Adrenal gland (tissue), 12 donors: ENCODE results near the gene MAP2K7. TPM values are rescaled to one million over a fixed set of nuclear protein-coding genes. Genes with fewer than 3 reads are reported as not detected.
A peak's percentile ranks its signal among the peaks of the same experiment; 100 is the strongest.

Source experiments
- DNase-seq, 7 donors: peaks; one replicate each; pipeline ENCODE4 v3.0.0-alpha.2; 2019 to 2020
- H3K27ac ChIP-seq, 5 donors: fragments of 200-600 bp; sonication (generic) in 4 of 5; 1 replicate in 3 of 5; 2 replicates in 2 of 5; pipeline versions ENCODE4 v1.5.1 to v1.8.0; 2016 to 2020; ENCODE audit warnings: mild to moderate bottlenecking in 1 of 5
- H3K27me3 ChIP-seq: fragments of 200-600 bp; 2 replicates; pipeline ENCODE4 v1.8.0; 2021
- H3K36me3 ChIP-seq, 2 donors: fragments of 200-600 bp; replicated peaks in 1 of 2; 1 replicate in 1 of 2; 2 replicates in 1 of 2; pipeline versions ENCODE4 v1.5.1 to v1.8.0; 2018 to 2022
- H3K4me1 ChIP-seq, 2 donors: fragments of 200-600 bp; replicated peaks in 1 of 2; 1 replicate in 1 of 2; 2 replicates in 1 of 2; pipeline versions ENCODE4 v1.5.1 to v1.8.0; 2018 to 2021
- H3K4me3 ChIP-seq, 4 donors: fragments of 200-600 bp; sonication (generic) in 3 of 4; one replicate each; pipeline ENCODE4 v1.5.1; 2016 to 2018
- H3K9me3 ChIP-seq, 3 donors: fragments of 200-600 bp; sonication (generic) in 1 of 3; replicated peaks in 1 of 3; 1 replicate in 2 of 3; 2 replicates in 1 of 3; pipeline versions ENCODE4 v1.5.1 to v1.8.0; 2016 to 2021
- POLR2A ChIP-seq, 2 donors: fragments of 450-650 bp; IDR thresholded peaks; one replicate each; pipeline ENCODE4 v1.6.1; 2017; ENCODE audit warnings: antibody characterized with exemption in 2 of 2, mild to moderate bottlenecking in 2 of 2, moderate library complexity in 1 of 2
- WGBS, 4 donors: extraction: QIAGEN DNeasy Blood & Tissue Kit in 2 of 4; methylation state at CpG; one replicate each; pipeline versions ENCODE4 v1.1.5 to v1.1.7; 2013 to 2017; 5-methylcytosine and 5-hydroxymethylcytosine counted together
- intact Hi-C, 2 donors: fragments of 100-400 bp; cut with DNase I; formaldehyde crosslinking; loops; one replicate each; pipeline versions ENCODE4 v1.14.1 to v1.15.0; 2022 to 2023
- polyA plus RNA-seq, 3 donors: library from polyadenylated mRNA; stranded (reverse); fragments of 200-250 nt in 2 of 3; fragments of 350-450 nt in 1 of 3; fragmentation: Illumina TruSeq in 1 of 3; extraction: RNeasy Lipid Tissue Mini Kit (QIAGEN cat#74804) in 1 of 3; gene quantifications; one replicate each; pipeline ENCODE4 v1.2.3, GENCODE V29; 2013 to 2014
- total RNA-seq, 9 donors: library from RNA; depleted of rRNA in 4 of 9; stranded (reverse); fragments of >200 nt in 4 of 9; fragments of 120-200 nt in 1 of 9; fragmentation: NEBNext Ultra II Directional in 1 of 9; extraction: Animal tissue kit (Norgen Biotek cat#: 25700) in 1 of 9; gene quantifications; one replicate each; pipeline versions ENCODE4 v1.1.0 to v1.2.4, GENCODE V29; 2013 to 2023
- TF ChIP-seq, protein P1 (sequence below), 6 experiments: fragments of 450-650 bp in 4 of 6; fragments of 200-600 bp in 2 of 6; sonication (generic) in 1 of 6; IDR thresholded peaks; 1 replicate in 5 of 6; 2 replicates in 1 of 6; pipeline versions ENCODE4 v1.5.1 to v1.8.0; 2016 to 2021; ENCODE audit warnings: antibody characterized with exemption in 6 of 6, mild to moderate bottlenecking in 2 of 6, moderate library complexity in 1 of 6
- donor health status: healthy with polysubstance abuse.
- donor health status: Bipolar disorder and iron deficiency.
- donor health status: DM: yes; HTN: yes; CAD: no.
- donor health status: DM: no; HTN: no; CAD: no.
- donor health status: DM: no; HTN: no; CAD: no.
- donor health status: DM: yes; HTN: yes; CAD: no.

Gene MAP2K7
- total and polyA plus RNA-seq, 12 donors = 6.8 to 110 (median 20.5) TPM

- intact Hi-C loops = no loop called here
- Histone ChIP-seq H3K36me3 (no peaks in the 10 kb centered on the region), H3K9me3 (no peaks in the 10 kb centered on the region), H3K27ac (no peak overlapping the region), H3K4me1 (peaks cover 23 to 29% of the 10 kb centered on the region in 2 donors), H3K4me3 (no peak overlapping the region), H3K27me3 (no peaks in the 10 kb centered on the region)
- DNase-seq = no peak
- TF ChIP-seq POLR2A (IDR thresholded peaks at IDR 0.05) = no peak
- TF ChIP-seq, protein P1, sequence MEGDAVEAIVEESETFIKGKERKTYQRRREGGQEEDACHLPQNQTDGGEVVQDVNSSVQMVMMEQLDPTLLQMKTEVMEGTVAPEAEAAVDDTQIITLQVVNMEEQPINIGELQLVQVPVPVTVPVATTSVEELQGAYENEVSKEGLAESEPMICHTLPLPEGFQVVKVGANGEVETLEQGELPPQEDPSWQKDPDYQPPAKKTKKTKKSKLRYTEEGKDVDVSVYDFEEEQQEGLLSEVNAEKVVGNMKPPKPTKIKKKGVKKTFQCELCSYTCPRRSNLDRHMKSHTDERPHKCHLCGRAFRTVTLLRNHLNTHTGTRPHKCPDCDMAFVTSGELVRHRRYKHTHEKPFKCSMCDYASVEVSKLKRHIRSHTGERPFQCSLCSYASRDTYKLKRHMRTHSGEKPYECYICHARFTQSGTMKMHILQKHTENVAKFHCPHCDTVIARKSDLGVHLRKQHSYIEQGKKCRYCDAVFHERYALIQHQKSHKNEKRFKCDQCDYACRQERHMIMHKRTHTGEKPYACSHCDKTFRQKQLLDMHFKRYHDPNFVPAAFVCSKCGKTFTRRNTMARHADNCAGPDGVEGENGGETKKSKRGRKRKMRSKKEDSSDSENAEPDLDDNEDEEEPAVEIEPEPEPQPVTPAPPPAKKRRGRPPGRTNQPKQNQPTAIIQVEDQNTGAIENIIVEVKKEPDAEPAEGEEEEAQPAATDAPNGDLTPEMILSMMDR (IDR thresholded peaks at IDR 0.05) = no peak
- WGBS, 4 donors = 56 to 71% (median 68%) methylated on average over 9 to 10 of the region's 10 CpGs
Measured at GRCh38 chr19:7865262-7865911, 38.3 kb upstream of the MAP2K7 start.

DNA sequence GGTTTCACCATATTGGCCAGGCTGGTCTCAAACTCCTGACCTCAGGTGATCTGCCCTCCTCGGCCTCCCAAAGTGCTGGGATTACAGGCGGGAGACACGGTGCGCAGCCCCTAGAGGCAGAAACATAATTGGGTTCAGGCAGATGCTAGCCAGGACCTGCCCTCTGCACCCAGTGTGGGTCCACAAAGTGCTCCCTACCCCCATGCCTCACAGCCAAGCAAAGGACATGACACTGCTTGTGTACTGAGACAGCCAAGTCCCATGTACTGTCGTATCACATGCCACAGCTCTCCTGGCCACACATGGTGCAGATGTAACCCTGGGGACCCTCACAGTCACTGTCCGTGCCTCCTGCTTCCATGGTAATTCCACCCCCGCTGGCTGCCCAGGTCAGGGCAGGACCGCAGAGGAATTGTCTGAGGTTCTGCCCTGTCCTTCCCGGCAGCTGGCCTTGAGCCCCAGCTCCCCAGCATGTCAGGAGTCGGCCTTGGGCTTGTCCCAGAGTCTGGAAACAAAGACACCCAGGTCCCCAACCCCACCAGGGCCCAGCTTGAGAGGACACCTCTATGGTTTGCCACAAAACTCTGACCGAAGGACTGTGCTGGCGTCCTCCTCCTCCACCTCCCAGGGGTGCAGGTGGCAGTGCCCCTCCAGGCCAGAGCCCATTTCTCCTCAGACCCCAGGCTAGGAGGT is 37.1 kb upstream of the MAP2K7 start:
- Histone ChIP-seq H3K9me3 (no peaks in the 10 kb centered on the region), H3K4me3 (no peak overlapping the region), H3K36me3 (no peaks in the 10 kb centered on the region), H3K27ac (no peak overlapping the region), H3K4me1 (peaks cover 22 to 30% of the 10 kb centered on the region in 2 donors), H3K27me3 (no peaks in the 10 kb centered on the region)
- intact Hi-C loops = no loop called here
- peak in 2 of 7 donors; percentile 33 to 50 for DNase-seq
- TF ChIP-seq POLR2A (IDR thresholded peaks at IDR 0.05) = no peak
- TF ChIP-seq, protein P1 (IDR thresholded peaks at IDR 0.05) = no peak
- WGBS, 4 donors = 56 to 69% (median 62%) methylated on average over 2 to 12 of the region's 12 CpGs

GRCh38 chr19:7867092-7867844 is 36.4 kb upstream of the MAP2K7 start:
- no peaks in the 10 kb centered on the region for H3K36me3 ChIP-seq
- intact Hi-C loops = no loop called here
- peak in 1 of 7 donors; percentile 35 for DNase-seq
- no peaks in the 10 kb centered on the region for H3K9me3 ChIP-seq
- no peak overlapping the region for H3K27ac ChIP-seq
- no peak for TF ChIP-seq POLR2A (IDR thresholded peaks at IDR 0.05)
- TF ChIP-seq, protein P1 (IDR thresholded peaks at IDR 0.05) = no peak
- no peak overlapping the region for H3K4me3 ChIP-seq
- 86 to 95% (median 89%) methylated on average over 7 to 9 of the region's 9 CpGs for WGBS, 4 donors
- H3K27me3 ChIP-seq = peaks cover under 1% of the 10 kb centered on the region
- H3K4me1 ChIP-seq = peaks cover 15 to 30% of the 10 kb centered on the region in 2 donors

DNA sequence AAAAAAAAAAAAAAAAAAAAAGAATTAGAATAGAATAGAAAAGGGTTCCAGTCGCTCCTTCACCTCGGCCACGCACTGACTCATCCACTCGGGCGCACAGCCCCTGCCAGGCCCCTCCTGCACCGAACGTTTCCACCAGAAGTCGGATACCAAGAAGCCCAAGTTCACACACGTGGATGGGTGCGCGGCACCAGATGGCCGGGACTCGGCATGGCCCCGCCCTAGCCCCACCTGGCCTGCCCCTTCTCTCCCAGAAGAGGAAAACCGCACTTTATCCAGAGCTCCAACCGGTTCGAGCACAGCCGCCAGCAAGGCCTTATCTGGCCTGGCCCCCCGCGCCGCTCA is 35.4 kb upstream of the MAP2K7 start:
- Histone ChIP-seq H3K4me3 (peak overlapping the region in 1 of 4 donors; percentile 65), H3K9me3 (no peaks in the 10 kb centered on the region), H3K27ac (peak overlapping the region; percentile 73 to 99 (median 82)), H3K4me1 (peaks cover 14 to 31% of the 10 kb centered on the region in 2 donors), H3K27me3 (peaks cover 9% of the 10 kb centered on the region), H3K36me3 (no peaks in the 10 kb centered on the region)
- TF ChIP-seq POLR2A (IDR thresholded peaks at IDR 0.05) = no peak
- TF ChIP-seq, protein P1 (IDR thresholded peaks at IDR 0.05) = no peak
- DNase-seq = peak; percentile 67 to 89 (median 86)
- 6 to 21% (median 8%) methylated on average over 14 to 21 of the region's 21 CpGs for WGBS, 4 donors
- intact Hi-C loops = no loop called here
